ENCODE measurements around the gene ARMH4. TPM values are rescaled to one million over a fixed set of nuclear protein-coding genes. Genes with fewer than 3 reads are reported as not detected.

The ARMH4 gene
- total and polyA plus RNA-seq, 4 donors: 0.38 to 3.2 (median 0.54) TPM

GRCh38 chr14:57961786-57962060 is 190.3 kb downstream of the ARMH4 start:
- Histone ChIP-seq H3K27me3 (ENCODE audit: control insufficient read depth in 4 of 4, insufficient read depth in 4 of 4, low read length in 3 of 4) (no peaks in the 10 kb centered on the region), H3K36me3 (ENCODE audit: control insufficient read depth in 4 of 4, insufficient read depth in 3 of 4, low read depth in 1 of 4, low read length in 3 of 4) (no peaks in the 10 kb centered on the region), H3K9ac (ENCODE audit: low read depth in 1 of 2, low read length in 2 of 2) (no peak overlapping the region), H3K9me3 (ENCODE audit: control insufficient read depth in 4 of 4, low read length in 3 of 4) (no peaks in the 10 kb centered on the region), H3K27ac (ENCODE audit: low read depth in 1 of 2, low read length in 2 of 2) (no peak overlapping the region), H3K4me1 (ENCODE audit: control insufficient read depth in 4 of 4, insufficient read depth in 4 of 4, low read length in 3 of 4) (no peaks in the 10 kb centered on the region), H3K4me3 (ENCODE audit: low read depth in 1 of 3, low read length in 3 of 3) (no peak overlapping the region)
- TF ChIP-seq ZBTB33 (IDR thresholded peaks at IDR 0.05) (no peak), JUND (IDR thresholded peaks at IDR 0.05) (no peak), EGR1 (IDR thresholded peaks at IDR 0.05; ENCODE audit: low read depth in 2 of 2) (no peak), TAF1 (conservative IDR thresholded peaks at IDR 0.05) (no peak), GABPA (IDR thresholded peaks at IDR 0.05 in 1 of 2, conservative IDR thresholded peaks at IDR 0.05 in 1 of 2) (no peak), MAX (IDR thresholded peaks at IDR 0.05) (no peak), FOXA2 (IDR thresholded peaks at IDR 0.05) (no peak), HNF4G (IDR thresholded peaks at IDR 0.05) (no peak), CTCF (IDR thresholded peaks at IDR 0.05; ENCODE audit: low read depth, low read length, missing input control) (no peak), FOXA1 (IDR thresholded peaks at IDR 0.05) (no peak), RAD21 (IDR thresholded peaks at IDR 0.05) (no peak), SP1 (IDR thresholded peaks at IDR 0.05) (no peak), ATF3 (IDR thresholded peaks at IDR 0.05) (no peak), YY1 (IDR thresholded peaks at IDR 0.05) (no peak), RXRA (IDR thresholded peaks at IDR 0.05) (no peak), HNF4A (conservative IDR thresholded peaks at IDR 0.05) (no peak), NR2F2 (IDR thresholded peaks at IDR 0.05) (no peak)
- TF ChIP-seq, protein P1, sequence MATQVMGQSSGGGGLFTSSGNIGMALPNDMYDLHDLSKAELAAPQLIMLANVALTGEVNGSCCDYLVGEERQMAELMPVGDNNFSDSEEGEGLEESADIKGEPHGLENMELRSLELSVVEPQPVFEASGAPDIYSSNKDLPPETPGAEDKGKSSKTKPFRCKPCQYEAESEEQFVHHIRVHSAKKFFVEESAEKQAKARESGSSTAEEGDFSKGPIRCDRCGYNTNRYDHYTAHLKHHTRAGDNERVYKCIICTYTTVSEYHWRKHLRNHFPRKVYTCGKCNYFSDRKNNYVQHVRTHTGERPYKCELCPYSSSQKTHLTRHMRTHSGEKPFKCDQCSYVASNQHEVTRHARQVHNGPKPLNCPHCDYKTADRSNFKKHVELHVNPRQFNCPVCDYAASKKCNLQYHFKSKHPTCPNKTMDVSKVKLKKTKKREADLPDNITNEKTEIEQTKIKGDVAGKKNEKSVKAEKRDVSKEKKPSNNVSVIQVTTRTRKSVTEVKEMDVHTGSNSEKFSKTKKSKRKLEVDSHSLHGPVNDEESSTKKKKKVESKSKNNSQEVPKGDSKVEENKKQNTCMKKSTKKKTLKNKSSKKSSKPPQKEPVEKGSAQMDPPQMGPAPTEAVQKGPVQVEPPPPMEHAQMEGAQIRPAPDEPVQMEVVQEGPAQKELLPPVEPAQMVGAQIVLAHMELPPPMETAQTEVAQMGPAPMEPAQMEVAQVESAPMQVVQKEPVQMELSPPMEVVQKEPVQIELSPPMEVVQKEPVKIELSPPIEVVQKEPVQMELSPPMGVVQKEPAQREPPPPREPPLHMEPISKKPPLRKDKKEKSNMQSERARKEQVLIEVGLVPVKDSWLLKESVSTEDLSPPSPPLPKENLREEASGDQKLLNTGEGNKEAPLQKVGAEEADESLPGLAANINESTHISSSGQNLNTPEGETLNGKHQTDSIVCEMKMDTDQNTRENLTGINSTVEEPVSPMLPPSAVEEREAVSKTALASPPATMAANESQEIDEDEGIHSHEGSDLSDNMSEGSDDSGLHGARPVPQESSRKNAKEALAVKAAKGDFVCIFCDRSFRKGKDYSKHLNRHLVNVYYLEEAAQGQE (IDR thresholded peaks at IDR 0.05): no peak
- 55% methylated on average over 2 of the region's 2 CpGs for WGBS
- DNase-seq (ENCODE audit: low spot score): no peak

All from liver (tissue), 9 donors.